Vagina (tissue), 2 donors: ENCODE results near the gene TIGD3.

Experiments used
- POLR2AphosphoS5 ChIP-seq, 2 donors: sonication (generic); formaldehyde crosslinking; IDR thresholded peaks; one replicate each; pipeline ENCODE4 v1.9.0; 2017; ENCODE audit warnings: antibody characterized with exemption in 2 of 2, mild to moderate bottlenecking in 2 of 2, low read depth in 1 of 2; ENCODE audit not compliant: insufficient read depth in 1 of 2
- TF ChIP-seq, protein P1 (sequence below), 3 experiments: fragments of 450-650 bp in 2 of 3; fragments of 200-600 bp in 1 of 3; sonication (generic) in 1 of 3; IDR thresholded peaks; one replicate each; pipeline ENCODE4 v1.5.1; 2017 to 2019; ENCODE audit warnings: antibody characterized with exemption in 3 of 3, mild to moderate bottlenecking in 2 of 3, moderate library complexity in 2 of 3

DNA sequence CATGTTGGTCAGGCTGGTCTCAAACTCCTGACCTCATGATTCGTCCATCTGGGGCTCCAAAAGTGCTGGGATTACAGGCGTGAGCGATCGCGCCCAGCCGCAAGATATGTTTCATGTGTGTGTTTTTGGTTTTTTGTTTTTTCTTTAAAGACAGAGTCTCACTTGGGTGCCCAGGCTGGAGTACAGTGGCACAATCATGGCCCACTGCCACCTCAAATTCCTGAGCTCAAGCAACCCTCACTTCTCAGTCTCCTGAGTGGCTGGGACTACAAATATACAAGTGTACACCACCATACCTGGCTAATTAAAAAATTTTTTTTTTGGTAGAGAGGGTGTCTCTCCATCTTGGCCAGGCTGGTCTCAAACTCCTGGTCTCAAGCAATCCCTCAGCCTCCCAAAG, 8.4 kb downstream of the TIGD3 start:
- TF ChIP-seq POLR2AphosphoS5 (IDR thresholded peaks at IDR 0.05; ENCODE audit: insufficient read depth in 1 of 2, low read depth in 1 of 2), result no peak
- TF ChIP-seq, protein P1, sequence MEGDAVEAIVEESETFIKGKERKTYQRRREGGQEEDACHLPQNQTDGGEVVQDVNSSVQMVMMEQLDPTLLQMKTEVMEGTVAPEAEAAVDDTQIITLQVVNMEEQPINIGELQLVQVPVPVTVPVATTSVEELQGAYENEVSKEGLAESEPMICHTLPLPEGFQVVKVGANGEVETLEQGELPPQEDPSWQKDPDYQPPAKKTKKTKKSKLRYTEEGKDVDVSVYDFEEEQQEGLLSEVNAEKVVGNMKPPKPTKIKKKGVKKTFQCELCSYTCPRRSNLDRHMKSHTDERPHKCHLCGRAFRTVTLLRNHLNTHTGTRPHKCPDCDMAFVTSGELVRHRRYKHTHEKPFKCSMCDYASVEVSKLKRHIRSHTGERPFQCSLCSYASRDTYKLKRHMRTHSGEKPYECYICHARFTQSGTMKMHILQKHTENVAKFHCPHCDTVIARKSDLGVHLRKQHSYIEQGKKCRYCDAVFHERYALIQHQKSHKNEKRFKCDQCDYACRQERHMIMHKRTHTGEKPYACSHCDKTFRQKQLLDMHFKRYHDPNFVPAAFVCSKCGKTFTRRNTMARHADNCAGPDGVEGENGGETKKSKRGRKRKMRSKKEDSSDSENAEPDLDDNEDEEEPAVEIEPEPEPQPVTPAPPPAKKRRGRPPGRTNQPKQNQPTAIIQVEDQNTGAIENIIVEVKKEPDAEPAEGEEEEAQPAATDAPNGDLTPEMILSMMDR (IDR thresholded peaks at IDR 0.05), result no peak
